ENCODE data around the gene PSME3.
A peak's percentile ranks its signal among the peaks of the same experiment; 100 is the strongest.

The PSME3 gene, protein sequence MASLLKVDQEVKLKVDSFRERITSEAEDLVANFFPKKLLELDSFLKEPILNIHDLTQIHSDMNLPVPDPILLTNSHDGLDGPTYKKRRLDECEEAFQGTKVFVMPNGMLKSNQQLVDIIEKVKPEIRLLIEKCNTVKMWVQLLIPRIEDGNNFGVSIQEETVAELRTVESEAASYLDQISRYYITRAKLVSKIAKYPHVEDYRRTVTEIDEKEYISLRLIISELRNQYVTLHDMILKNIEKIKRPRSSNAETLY

DNA sequence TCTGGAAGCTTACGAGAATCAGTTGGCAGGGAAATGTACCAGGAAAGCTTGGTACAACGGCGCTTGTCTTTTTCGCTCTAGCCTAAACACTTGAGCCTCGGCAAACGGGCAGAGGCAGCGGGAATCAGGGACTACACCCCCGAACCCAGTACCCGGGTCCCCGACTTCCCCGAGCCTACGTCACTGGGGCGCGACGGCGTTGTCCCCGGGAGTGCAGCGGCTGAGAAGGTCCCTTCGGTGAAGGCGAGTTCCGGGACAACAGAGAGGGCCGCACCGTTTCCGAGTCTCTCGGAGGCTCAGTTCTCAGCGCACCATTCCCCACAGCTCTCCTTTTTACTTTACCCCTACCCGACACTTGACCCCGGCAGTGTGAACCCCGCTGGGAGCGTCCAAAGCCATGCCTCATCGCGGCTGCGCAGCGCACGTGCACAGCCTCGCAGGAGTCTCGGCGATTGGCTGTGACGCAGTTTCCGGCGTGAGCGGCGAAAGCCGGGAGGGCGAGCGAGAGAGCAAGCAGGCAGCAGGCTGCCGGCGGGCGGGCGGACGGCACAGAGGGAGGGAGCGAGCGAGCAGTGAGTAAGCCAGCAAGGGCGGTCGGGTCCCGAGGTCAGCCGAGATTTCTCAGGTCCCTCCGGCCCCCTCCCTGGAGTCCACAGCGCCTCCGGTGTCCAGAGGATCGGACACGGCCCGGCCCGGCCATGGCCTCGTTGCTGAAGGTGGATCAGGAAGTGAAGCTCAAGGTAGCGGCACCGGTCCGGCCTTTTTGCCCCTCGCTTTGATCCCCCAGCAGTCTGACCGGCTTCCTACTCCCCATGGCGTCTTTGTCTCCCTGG, at the start of gene PSME3:
Gene PSME3, plus strand, starts transcription at position 464 of the 833 bp plus-strand sequence. Its CDS starts 235 bp downstream, at position 699.
- peak; percentile 92 for DNase-seq (ENCODE audit: low spot score)

DNA sequence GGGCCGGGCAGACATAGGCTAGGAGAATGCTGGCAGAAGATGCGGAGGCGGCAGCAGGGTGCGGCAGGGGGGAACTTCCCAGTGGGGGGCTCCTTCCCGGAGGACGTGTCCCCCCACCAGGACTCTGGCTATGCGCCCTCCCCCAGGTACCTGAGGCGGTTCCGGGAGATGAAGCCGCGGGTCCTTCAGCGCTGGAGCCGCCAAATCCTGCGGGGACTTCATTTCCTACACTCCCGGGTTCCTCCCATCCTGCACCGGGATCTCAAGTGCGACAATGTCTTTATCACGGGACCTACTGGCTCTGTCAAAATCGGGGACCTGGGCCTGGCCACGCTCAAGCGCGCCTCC, 49.4 kb upstream of the PSME3 start:
- no peak for DNase-seq (ENCODE audit: low spot score)

DNA sequence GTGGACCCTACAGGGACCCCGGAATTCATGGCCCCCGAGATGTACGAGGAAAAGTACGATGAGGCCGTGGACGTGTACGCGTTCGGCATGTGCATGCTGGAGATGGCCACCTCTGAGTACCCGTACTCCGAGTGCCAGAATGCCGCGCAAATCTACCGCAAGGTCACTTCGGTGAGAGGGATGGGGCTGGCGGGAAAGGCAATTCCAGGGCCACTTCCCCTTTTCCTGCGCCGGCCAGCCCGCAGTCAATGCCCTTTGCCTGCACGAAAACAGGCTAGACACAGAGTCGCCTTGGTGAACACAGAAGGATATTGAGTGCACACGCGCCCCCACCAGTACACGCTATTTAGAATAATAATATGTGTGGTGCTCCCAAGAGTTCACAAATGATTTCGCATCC, 48.8 kb upstream of the PSME3 start:
- DNase-seq (ENCODE audit: low spot score) = no peak

DNA sequence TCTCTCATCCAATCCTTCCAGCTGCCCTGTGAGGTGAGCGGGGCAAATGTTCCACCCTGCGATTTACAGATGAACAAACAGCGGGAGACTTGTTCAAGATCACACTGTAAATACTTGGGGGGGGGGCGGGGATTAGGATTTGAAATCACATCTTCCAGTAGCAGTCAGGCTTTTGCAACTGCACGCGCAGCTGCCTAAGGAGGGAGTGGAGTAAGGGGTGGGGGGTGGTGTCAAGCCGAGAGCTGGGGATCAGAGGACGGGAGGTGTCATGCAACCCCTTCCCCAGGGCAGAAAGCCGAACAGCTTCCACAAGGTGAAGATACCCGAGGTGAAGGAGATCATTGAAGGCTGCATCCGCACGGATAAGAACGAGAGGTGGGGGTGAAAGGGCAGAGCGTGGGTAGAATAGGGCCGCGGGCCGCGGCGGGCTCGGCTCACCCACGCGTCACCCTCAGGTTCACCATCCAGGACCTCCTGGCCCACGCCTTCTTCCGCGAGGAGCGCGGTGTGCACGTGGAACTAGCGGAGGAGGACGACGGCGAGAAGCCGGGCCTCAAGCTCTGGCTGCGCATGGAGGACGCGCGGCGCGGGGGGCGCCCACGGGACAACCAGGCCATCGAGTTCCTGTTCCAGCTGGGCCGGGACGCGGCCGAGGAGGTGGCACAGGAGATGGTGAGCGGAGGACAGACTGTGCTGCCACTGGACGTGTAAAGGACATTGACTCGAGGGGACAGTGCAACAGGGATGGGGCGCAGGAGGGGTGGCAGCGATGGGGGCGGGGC, 48.2 kb upstream of the PSME3 start:
- DNase-seq (ENCODE audit: low spot score) = no peak

DNA sequence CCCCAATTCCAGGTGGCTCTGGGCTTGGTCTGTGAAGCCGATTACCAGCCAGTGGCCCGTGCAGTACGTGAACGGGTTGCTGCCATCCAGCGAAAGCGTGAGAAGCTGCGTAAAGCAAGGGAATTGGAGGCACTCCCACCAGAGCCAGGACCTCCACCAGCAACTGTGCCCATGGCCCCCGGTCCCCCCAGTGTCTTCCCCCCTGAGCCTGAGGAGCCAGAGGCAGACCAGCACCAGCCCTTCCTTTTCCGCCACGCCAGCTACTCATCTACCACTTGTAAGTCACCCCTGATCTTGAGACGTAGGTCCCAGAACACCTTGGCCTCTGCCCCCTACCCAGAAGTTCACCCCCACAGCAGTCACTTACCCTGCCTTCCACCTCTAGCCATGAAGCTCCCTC, 45.9 kb upstream of the PSME3 start:
- no peak for DNase-seq (ENCODE audit: low spot score)

DNA sequence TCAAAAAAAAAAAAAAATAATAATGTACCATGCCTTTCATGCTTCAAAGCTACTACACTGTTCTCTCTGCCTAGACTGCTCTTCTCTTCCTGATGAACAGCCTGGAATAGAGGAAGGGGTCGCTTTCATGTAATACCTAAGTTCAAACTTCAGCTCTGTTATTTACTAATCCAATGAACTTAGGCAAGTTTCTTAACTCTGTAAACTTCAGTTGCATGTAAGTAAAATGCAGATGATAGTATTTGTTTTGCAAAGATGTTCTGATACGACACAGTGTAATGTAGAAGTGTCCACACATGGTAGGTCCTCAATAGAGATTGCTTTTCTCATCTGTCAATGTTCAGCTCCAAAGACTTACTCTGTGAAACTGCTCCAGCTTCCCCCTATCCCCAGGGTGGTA, 41.2 kb upstream of the PSME3 start:
- DNase-seq (ENCODE audit: low spot score) = no peak

DNA sequence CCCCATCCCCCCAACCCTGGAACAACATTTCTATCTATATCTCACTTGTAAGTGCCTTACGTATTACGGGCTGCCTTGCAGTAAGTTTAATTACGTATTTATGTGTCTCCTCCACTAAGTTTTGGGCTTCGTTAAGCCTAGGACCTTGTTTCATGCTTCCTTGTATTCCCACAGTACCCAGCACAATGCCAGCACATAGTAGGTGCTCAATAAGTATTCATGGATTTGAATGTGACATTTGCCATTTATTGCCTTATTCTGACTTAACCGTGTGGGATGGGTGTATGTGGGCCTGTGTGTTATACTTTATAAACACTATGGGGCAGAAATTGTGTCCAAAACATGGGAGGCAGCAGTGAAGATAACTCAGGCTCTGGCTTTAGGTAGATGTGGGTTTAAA, 40.7 kb upstream of the PSME3 start:
- no peak for DNase-seq (ENCODE audit: low spot score)

DNA sequence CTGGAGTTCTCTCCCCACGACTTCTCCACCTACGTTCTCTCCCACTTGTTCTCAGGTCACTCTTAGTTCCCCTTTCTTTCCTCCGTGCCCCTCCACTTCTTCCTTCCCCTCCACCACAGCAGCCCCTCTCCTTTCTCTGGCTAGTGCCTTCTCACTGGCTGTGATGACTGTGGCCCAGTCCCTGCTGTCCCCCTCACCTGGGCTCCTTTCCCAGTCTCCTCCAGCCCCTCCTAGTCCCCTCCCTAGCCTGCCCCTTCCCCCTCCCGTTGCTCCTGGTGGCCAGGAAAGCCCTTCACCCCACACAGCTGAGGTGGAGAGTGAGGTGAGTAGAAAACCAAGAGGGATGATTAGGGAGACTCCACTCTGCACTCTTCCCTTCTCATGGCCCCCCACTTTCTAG, 38.1 kb upstream of the PSME3 start:
- no peak for DNase-seq (ENCODE audit: low spot score)

DNA sequence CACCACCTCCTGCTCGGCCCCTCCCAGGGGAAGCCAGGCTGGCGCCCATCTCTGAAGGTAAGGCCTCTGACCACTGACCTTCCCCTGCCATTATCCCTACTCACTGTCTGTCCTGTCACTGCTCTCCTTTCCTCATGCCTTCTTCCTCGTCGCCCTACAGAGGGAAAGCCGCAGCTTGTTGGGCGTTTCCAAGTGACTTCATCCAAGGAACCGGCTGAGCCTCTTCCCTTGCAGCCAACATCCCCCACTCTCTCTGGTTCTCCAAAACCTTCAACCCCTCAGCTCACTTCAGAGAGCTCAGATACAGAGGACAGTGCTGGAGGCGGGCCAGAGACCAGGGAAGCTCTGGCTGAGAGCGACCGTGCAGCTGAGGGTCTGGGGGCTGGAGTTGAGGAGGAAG, 37.7 kb upstream of the PSME3 start:
- no peak for DNase-seq (ENCODE audit: low spot score)

DNA sequence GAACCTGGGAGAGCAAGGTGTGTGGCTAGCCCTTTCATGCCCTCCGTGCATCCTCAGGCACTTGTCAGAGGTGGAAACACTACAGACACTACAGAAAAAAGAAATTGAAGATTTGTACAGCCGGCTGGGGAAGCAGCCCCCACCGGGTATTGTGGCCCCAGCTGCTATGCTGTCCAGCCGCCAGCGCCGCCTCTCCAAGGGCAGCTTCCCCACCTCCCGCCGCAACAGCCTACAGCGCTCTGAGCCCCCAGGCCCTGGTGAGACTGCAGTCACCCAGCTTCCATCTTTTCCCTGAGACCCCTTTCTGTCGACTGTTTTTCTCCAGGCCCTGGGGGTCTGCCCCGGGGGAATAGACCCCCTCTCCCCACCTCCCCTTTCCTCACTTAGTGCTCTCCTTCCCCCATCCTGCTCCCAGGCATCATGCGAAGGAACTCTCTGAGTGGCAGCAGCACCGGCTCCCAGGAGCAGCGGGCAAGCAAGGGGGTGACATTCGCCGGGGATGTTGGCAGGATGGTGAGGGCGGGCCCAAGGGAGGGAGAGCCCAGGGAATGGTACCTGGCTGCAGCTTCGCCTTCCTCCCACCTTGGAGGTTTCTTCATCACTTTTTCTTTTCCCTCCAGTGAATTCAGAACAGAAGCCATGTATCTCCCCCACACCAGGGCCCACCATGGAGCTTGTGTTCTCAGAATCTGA, 37.0 kb upstream of the PSME3 start:
- DNase-seq (ENCODE audit: low spot score) = no peak

DNA sequence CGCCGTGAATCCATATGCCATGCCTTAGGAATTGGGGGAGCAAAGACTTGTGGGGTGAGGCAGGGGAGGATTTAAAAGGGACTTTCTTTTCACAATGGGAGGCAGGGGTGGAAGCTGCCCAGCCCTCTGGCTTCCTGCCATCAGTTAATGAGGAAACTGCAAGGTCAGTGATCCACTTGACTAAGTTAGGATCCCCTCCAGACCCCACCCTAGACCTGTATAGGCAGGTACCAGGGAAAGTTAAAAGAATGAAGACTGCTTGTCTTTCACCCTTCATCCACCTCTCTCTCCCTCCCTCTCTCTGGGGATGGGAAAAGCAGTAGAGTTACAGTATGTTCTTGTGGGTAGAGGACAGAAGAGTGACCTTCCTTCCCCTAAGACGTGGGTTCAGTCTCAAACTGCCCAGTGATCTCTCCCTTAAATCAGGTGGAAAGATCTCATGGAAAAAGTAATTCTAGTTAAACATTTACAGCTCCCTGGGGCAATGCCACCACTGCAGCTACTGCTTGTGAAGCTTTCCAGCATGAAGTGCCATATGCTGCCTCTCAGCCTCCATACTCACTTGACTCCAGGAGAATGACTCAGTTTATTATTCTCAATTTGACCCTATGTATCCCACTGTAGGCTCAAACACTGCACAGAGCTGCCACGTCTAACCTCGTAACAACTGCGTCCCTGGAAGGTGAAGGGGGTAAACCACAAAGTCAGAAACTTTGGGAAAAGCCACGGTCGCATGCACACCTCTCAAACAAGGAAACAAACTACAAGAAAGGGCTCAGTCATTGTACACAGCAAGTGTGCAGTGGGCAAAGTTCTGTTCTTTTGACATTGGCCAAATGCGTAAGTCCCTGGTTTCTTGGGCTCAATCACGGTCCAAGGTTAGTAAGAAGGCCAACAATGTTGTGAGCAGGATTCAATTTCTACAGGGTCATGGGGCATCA, 35.9 kb upstream of the PSME3 start:
- peak; percentile 48 for DNase-seq (ENCODE audit: low spot score)

DNA sequence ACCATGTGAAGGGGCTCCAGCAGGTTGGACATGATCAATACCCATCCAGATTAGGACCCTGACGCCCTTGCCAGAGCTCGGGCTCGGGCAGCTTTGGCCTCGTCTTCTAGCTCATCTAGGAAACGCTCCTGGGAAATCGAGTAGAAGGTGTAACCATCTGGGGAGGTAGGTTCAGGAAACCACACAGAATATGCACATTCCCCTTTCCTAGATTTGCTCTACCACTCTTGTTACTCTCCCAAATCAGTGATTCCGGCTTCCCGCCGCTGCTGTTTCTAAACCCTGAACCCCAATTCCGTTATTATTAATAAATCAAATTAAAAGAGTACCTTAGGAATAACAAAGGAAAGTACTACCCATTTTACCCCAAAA, 35.2 kb upstream of the PSME3 start:
- no peak for DNase-seq (ENCODE audit: low spot score)

DNA sequence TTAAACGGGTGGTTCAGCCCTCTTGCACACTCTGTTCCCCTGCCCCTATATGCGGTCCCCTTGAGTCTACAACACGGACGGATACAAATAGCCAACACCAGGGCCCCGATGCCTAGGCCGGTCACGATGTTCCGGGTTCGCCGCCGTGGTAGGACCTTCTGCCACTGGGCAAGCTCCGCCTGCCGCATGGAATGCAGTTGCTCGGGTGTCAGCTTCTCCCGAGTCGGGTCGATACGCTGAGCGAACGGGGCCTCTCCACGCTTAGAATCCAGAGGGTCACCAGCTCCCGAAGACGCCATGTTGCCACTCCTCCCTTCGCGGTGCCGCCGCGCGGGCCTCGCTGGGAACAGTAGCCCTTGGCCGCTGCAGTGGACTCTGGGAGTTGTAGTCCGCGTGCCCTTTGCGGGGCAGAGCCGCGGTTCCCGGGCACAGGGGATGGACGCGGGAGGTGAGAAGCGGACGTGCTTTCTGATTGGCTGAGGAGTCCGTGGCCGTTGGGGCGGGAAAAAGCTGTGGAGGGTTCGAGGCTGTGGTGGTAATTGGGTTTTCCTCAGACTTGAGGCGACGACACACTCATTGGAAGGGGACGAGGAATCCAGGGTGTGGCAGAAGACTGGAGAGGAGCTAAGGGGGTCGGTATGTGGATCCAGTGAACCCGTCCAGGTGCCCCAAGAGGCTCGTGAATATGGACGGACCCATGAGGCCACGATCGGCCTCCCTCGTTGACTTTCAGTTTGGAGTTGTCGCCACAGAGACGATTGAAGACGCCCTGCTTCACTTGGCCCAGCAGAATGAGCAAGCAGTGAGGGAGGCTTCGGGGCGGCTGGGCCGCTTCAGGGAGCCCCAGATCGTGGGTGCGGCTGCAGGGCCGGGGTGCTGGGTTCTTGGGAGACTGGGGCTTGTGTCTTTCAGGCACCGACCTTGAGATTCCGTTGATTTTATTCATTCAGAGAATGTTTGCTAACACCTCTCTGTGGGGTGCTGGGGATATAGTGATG, 34.5 kb upstream of the PSME3 start, which contains the start of the genes CNTD1 and COA3:
Gene CNTD1, plus strand, starts transcription at position 479 of the 998 bp plus-strand sequence. Its CDS starts 207 bp downstream, at position 686.
Gene COA3, minus strand, starts transcription at position 322 of the 998 bp plus-strand sequence. Its CDS starts 23 bp downstream, at position 299.
- DNase-seq (ENCODE audit: low spot score) = peak; percentile 95

DNA sequence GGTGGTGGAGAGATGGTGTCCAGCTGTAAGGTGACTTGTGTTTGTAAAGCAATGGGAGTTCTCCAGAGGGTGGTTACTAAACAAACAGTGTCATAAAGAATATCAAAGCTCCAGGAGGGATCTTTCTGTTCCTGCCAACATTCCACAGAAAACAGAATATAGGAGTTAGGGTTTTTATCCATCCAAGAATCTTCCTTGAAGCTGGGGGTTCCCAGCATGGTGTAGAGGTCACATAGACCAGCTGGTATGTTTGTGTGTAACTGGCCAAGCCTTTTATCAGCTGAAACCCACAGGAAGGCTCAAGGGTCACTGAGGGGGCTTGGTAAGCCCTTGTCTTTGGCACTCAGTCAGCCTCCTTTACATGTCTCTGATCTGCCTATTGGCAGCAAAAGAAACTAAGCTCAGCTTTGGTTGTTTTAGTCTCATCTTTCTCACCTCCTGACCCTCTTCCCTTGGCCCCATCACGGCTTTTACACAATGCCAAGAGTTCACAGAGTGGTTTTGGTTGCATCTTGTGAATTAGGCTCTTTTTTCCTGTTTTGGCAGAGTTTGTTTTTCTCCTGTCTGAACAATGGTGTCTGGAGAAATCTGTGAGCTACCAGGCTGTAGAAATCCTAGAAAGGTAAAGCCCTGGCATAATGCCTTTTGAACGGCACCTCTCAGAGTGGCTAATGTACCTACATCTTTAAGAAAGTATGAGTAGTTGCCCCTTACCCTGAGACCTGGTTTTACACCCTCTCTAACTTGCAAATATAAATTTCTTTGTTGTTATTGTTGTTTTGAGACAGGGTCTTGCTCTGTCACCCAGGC, 29.9 kb upstream of the PSME3 start:
- DNase-seq (ENCODE audit: low spot score) = no peak

DNA sequence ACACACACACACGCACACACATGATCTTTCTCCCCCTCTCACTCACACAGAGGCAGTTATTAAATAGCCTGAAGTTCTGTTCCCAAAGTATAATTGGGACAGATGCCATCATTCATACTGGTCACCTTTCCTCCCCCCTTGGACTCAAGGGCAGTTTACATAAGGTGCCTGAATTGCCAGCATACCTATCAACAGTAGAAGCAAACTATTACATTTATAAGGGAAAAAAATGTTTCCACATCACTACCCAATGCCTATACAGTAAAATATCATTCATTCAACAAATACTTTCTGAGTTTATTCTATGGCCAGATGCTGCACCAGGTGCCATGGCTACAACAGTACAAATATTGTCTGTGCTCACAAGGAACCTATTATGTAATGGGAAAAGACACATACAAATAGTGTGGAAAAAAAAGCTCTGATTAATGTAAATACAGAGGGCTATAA, 28.3 kb upstream of the PSME3 start:
- DNase-seq (ENCODE audit: low spot score) = no peak

DNA sequence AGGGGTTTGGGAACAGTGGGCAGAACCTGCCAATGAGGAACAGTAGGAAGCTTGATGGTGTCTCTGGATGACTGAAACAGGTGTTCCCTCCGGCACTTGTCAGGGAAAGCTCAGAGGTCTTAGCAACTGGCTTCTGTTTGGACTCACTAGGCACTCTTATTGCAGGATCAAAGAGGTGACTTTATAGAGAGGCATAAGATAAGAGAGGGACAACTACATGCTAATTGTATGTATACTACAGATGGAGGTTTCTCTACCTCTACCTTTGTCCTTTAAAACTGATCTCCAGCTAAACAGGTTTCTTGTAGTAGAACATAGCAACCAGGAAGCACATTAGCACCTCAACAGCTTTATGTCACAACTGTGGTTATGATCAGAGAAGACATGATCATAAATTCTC, 26.9 kb upstream of the PSME3 start:
- no peak for DNase-seq (ENCODE audit: low spot score)

DNA sequence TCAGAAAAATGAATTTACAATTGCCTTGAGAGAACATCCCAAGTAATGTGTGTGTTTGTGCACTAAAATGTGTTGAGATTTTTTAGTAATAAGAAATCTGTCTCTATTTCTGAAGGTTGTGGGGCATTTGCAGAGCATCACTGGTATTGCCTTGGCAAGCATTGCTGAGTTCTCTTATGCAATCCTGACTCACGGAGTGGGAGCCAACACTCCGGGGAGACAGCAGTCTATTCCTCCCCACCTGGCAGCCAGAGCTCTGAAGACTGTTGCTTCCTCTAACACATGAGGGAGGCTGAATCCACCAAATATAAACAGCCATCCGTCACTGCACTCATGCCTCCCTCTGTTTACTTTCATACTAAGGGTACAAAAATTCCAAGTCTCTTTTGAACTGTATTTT, 23.9 kb upstream of the PSME3 start:
- no peak for DNase-seq (ENCODE audit: low spot score)

DNA sequence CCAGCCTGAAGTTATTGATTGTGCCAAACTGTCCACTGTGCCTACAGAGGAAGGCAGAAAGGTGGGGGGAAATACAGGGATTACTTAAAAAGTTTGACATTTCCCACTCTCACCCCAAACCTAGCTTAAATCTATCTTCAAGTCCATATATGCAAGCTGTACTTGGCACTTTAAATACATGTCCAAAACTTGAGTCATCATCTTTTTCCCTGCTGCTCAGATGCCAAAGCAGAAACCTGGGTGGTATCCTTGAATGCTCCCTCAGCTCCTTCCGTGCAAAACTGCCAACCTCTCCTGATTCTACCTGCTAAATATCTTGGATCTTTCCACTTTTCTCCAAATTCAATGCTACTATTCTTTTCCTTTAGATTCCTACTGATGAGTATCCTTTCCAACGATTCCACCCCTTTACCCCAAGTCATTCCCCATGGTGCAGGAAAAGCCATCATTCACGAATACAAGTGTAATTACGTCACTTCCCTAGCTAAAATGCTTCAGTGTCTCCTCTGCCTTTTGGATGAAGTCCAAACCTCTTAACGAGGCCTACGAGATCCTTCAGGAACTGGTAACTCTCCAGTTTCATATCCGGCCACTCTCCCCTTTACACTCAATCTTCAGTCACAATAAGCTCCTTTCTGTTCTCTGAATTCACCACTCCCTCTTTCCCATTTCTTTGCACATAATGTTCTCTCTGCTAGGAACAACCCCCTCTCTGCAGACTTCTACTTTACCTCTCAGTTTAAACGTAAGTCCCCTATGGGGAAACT, 18.4 kb upstream of the PSME3 start:
- no peak for DNase-seq (ENCODE audit: low spot score)

All from HuH-7 (cell line).